Kidney epithelial cell (primary cell): ENCODE data around the gene ANKRD37. TPM values are rescaled to one million over a fixed set of nuclear protein-coding genes. Genes with fewer than 3 reads are reported as not detected.

ENCODE experiments used
- DNase-seq: peaks from one replicate; pipeline ENCODE4 v3.0.0-alpha.2; 2010; ENCODE audit warnings: low read depth
- H3K27me3 ChIP-seq: 2 replicates; pipeline ENCODE4 v1.6.0; 2011; ENCODE audit warnings: low read length; ENCODE audit not compliant: control insufficient read depth, insufficient read depth
- H3K36me3 ChIP-seq: 2 replicates; pipeline ENCODE4 v1.5.1; 2011; ENCODE audit warnings: low read length; ENCODE audit not compliant: control insufficient read depth, insufficient read depth
- H3K4me3 ChIP-seq: 2 replicates; pipeline ENCODE4 v1.5.1; 2011; ENCODE audit warnings: low read depth, mild to moderate bottlenecking, control low read depth, low read length
- total RNA-seq: library from RNA; depleted of rRNA; stranded (reverse); fragments of >200 nt; gene quantifications from 2 replicates; pipeline ENCODE4 v1.2.3, GENCODE V29; 2015
- TF ChIP-seq, protein P1 (sequence below): IDR thresholded peaks from 2 replicates; pipeline ENCODE4 v1.5.1; 2011; ENCODE audit warnings: mild to moderate bottlenecking, moderate library complexity, low read length, control low read depth, inconsistent platforms; ENCODE audit not compliant: insufficient read depth, poor library complexity, severe bottlenecking

ANKRD37 gene
- total RNA-seq, 1 donor from 2014 or later, result 1.7 TPM

DNA sequence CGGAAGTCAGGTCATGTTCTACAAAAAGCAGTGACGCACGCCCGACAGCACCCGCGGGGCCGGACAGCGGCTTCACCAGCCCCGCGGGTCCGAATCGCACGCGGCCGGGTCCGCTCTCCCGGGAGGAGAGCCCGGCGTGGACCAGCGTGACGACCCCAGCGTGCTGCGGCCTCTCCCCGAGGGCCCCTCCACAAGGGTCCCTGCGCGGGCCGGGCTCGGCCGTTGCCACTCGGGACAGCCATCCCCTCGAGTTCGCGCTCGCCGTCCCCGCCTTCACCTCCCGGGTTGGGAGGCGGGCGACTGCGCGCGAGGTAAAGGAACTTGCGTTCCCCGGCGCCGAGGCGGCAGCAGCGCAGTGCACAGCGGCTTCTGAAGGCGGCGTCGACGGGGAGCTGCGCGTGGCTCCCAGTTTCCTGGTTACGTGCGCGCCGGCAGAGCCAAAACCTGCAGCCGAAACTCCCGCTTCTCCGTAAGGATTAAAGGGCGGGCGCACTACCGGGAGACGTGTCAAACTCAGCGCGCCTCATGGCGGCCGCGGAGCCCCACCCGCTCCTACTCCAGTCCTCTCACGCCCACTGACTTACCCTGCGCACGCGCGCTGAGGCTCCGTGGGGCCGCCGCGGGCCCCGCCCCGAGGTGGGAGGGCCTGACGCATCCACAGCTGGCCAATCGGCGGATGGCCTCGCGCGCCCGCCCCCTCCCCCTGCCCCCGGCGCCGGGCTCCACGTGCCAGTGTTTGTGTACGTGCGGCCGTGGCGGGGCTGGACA, 501 bp upstream of the ANKRD37 start:
- Histone ChIP-seq H3K36me3 (no peaks in the 10 kb centered on the region), H3K27me3 (no peaks in the 10 kb centered on the region), H3K4me3 (peak overlapping the region; percentile 49)
- TF ChIP-seq, protein P1, sequence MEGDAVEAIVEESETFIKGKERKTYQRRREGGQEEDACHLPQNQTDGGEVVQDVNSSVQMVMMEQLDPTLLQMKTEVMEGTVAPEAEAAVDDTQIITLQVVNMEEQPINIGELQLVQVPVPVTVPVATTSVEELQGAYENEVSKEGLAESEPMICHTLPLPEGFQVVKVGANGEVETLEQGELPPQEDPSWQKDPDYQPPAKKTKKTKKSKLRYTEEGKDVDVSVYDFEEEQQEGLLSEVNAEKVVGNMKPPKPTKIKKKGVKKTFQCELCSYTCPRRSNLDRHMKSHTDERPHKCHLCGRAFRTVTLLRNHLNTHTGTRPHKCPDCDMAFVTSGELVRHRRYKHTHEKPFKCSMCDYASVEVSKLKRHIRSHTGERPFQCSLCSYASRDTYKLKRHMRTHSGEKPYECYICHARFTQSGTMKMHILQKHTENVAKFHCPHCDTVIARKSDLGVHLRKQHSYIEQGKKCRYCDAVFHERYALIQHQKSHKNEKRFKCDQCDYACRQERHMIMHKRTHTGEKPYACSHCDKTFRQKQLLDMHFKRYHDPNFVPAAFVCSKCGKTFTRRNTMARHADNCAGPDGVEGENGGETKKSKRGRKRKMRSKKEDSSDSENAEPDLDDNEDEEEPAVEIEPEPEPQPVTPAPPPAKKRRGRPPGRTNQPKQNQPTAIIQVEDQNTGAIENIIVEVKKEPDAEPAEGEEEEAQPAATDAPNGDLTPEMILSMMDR, result no peak
- peak; percentile 85 for DNase-seq

DNA sequence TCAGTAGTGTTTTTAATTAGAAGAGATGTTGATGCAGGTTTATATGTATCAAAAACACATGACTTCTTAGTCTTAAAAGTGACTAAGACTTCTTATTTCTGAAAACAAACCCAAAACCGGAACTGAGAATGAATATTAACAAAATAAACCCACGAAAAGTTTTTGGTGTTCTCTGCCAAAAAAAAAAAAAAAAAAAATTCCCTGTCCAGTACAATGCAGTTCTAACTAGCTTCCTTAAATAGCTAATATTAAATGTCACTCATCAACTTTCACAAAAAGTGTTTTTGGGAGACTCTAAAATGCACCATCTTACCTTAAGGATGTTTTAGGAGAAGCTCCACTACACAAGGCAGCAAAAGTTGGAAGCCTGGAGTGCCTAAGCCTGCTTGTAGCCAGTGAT, 2.0 kb downstream of the ANKRD37 start:
- H3K36me3 ChIP-seq, result peaks cover 2% of the 10 kb centered on the region
- no peaks in the 10 kb centered on the region for H3K27me3 ChIP-seq
- TF ChIP-seq, protein P1, result no peak
- H3K4me3 ChIP-seq, result no peak overlapping the region
- DNase-seq, result no peak

DNA sequence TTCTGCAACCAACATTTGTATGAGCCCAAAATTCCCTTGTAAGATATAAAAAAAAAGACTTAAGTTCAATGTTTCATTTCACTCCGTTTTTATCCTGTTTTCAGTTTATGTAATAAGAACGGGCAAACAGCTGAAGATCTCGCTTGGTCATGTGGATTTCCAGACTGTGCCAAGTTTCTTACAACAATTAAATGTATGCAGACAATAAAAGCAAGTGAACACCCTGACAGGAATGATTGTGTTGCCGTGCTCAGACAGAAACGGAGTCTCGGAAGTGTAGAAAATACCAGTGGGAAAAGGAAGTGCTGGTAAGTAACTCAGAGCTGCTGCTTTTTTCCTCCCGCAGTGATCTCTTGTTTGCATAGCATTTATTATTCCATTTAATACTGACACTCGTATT, 2.8 kb downstream of the ANKRD37 start:
- TF ChIP-seq, protein P1, result no peak
- Histone ChIP-seq H3K36me3 (peaks cover 2% of the 10 kb centered on the region), H3K4me3 (no peak overlapping the region), H3K27me3 (no peaks in the 10 kb centered on the region)
- DNase-seq, result no peak

DNA sequence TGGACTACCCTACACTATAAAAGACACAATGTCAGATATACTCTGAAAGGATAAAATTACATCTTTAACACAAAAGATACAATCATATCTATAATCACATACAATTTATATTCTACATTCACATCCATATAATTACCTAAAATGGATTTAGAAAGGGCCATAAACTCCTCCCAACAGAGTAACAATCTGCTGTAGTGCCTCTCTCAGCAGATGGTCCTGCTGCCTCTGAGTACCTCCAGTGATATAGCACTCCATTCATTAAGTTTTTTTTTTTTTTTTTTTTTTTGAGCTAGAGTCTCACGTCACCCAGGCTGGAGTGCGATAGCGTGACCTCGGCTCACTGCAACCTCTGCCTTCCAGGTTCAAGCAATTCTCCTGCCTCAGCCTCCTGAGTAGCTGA, 7.4 kb downstream of the ANKRD37 start:
- no peak overlapping the region for H3K4me3 ChIP-seq
- peaks cover 2% of the 10 kb centered on the region for H3K36me3 ChIP-seq
- no peaks in the 10 kb centered on the region for H3K27me3 ChIP-seq
- no peak for DNase-seq
- TF ChIP-seq, protein P1, result no peak

DNA sequence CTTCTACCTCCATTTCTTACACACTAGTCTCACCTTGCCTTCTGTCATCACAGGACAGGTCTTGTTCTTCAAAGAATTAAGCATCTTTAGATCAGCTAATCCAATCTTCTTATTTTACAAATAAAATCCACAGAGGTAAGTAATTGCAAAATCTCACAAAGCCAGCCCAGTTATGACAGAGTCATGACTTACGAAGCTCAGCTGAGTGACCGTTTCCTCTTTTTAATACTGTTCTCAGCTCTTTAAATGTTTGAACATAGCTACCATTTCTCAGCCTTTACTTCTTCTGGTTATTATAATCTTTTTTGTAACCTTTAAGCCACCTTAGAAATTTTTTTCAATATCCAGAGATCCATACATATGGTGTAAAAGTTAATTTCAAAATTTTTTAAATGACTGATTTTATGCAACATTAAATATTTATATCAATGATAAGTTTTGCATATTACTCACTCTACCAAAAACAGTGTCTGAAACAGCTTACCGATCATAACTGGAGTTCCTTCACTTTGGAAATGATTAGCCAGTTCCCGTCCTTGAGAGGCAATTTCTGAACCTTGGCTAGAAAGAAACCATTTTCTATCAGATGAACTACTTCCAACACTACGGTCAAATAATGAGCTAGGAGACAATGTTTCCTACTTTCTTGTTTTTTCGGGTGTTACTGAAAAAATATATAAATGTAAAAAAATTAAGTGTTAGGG, 8.8 kb downstream of the ANKRD37 start:
- Histone ChIP-seq H3K4me3 (no peak overlapping the region), H3K27me3 (no peaks in the 10 kb centered on the region), H3K36me3 (peaks cover 2% of the 10 kb centered on the region)
- no peak for DNase-seq
- TF ChIP-seq, protein P1, result no peak
